Cortex of kidney (tissue), 1 donor: Measurements from ENCODE around the gene JAKMIP1.

Source experiments
- DNase-seq: peaks from one replicate; lab custom pipeline; 2025; lab: John Stamatoyannopoulos, UW

Gene JAKMIP1

DNA sequence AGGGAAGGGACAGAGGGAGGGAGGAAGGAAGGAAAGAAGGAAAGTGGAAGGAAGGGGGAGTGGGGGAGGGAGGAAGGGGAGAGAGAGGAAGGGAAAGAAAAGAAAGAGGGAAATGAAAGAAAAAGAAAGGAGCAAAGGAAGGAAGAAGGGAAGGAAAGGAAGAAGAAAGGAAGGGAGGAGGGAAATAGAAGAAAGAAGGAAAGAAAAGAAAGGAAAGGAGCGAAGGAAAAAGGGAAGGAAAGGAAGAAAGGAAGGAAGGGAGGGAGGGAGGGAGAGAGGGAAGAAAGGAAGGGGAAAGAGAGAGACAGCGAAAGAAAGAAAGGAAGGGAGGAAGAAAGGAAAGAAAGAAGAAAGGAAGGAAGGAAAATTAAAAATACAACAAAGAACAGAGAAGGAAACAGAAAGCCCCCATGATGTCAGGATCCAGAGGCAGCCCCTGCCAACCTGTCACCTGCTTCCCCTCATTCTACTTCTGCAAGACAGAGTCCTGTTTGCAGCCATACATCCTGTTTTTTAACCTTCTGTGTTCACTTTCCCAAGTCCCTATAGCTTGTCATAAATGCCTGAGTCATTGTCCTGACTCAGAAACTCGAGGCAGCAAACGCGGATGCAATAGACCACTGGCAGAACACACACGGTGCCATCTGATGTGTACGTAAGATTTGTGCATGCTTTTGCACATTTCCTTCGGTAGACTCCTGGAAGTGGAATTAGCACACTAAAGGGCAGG lies 105.2 kb downstream of the JAKMIP1 start:
- no peak for DNase-seq

DNA sequence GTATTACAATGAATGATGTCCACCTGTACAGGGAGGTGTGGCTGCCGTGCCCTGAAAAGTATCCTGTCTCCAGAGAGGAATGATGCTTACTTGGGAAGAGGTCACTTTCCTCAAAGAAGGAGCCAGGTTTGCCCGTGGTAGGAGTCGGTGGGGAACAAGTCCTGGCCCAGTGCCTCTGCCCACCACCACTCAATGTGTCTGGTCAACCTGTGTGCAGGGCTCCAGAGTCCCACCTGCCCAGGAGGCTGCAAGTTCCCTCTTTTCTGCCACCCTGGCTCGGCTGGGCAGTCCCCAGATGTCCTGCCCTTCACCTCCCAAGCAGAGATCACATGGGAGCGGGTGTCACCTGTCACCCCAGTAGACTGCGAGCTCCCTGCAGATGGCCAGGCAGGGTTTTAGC lies 106.7 kb downstream of the JAKMIP1 start:
- no peak for DNase-seq

DNA sequence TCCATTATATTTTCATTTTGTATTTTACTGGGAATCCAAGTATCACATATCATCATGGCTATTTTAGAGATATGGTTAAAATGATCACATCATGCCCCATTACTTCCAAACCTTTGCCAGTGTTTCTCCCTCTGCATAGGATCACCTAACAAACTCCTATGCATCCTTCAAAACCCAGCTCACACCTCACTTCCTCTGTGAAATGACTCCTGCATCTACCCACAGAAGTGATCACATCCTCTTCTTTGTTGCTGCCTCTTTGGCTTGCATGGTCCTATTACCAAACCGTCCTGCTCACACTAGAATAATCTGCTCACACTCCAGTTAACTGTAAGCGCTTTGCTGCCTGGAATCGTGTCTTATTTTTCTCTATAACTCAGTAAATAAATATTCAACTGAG lies 107.4 kb downstream of the JAKMIP1 start:
- DNase-seq = no peak

GRCh38 chr4:6092131-6092530 lies 108.2 kb downstream of the JAKMIP1 start:
- no peak for DNase-seq

DNA sequence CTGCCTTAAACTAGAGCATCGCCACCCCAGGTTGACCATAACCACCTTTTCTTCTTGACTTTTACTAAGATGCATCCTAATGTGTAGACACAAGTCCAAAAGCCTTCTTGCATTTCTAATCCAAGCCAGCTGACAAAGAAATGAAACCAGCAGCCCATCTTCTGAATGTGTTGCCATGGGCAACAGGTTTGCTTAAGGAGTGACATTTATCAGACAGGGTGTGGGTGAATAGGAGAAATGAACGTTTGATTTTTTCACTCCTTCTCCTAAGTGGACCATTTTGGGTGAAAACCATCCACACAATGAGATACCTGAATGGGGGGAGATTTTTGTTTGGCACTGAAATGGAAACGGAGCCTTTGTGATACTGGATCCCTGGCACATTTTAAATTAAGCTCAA lies 109.4 kb downstream of the JAKMIP1 start:
- DNase-seq = no peak

GRCh38 chr4:6088950-6089349 lies 111.4 kb downstream of the JAKMIP1 start:
- no peak for DNase-seq

DNA sequence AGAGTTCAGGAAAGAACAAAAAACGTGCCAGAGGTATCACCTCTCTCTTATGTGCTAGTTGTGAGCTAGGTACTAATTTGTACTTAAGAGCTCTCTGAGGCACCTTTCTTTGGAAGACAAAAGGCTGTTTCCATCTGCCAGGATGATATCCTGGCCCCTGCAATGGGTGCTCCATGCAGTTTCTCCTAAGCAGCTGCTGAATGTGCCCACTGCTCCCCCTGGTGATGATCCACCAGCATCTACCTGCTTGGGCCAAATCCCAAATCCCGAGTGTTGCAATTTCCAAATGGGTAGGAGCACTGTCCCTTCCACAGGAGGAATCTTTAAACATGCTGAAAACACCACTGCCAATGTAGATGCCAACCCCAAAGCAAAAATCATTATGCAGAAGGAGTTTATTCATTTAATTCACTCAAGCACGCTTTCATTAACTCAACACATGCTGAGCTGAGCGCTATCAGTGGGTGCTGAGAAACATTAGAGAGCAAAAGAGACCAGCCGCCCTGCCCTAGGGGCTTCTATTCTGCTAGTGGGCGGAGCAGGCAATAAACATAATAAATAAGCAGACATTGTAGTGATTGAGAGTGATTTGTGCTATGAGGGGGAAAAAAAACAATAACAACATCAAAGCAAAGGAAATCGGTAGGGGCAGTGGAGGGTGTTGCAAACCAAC lies 112.5 kb downstream of the JAKMIP1 start:
- DNase-seq = no peak

- DNase-seq = no peak
Measured at GRCh38 chr4:6086846-6087245, 113.5 kb downstream of the JAKMIP1 start.

- no peak for DNase-seq
Measured at GRCh38 chr4:6085691-6086628, 114.4 kb downstream of the JAKMIP1 start.

DNA sequence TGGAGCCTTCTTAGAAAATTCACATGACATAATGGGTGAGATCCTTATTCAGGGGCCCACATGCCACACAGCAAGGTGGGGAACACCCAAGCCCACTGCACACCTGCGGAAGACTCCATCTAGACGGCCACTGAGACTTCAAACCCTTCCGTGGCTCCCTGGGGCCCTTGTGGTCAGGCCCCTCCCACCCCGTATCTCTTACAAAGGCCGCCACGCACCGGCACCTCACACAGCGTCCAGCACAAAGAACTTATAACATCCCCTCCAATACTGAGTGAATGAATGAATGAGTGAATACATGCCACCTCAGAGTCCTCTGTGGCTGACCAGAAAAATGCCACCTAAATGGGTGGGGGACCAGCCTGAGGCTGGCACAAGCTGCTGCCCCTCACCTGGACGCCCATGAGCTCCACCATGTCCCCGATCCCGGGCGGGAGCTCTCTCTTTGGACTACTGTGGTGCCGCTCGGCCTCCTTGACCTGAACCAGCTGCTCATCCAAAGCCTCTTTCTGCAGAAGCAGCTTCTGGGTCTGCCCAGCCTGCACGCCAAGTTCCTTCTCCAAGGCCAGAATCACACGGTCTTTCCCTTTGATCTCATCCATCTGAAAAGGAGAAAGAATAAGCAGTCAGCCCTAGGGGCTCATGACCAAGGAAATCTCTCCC lies 115.2 kb downstream of the JAKMIP1 start:
- DNase-seq = no peak

DNA sequence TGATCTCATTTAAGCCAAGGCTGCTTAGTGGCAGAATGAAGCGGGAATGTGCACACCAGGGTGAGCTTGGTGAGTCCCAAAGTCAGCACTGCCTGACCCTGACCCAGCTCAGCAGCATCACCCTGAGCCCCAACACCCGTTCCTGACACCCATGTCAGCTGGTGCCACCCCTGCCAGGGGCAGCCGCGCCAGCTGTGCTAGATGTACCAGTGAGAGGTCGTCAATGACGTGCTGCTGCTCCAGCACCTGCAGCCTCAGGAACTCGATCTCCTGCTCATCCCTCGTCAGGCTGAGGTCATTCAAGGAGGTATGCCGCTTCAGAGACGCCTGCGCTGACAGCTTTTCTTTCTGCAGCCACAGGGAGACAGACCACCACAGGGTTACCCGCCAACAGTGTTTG lies 120.4 kb downstream of the JAKMIP1 start:
- no peak for DNase-seq

DNA sequence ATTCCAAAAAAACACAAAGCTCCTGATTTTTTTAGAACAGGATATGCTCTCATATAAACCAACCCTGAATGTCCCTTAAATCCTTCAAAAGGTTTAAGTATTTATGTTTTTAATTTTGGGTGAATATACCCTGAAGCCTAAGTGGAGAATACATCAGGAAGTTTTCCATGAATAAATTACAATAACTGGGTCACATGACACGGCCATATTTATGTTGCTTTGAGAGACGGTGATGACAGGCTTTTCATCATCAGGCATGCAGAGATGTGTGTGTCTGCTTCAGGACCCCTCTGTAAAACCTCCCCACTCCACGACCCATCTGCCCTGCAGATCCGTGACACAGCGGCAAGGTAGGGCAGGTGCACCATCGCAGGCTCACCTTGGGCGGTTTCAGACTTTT lies 121.8 kb downstream of the JAKMIP1 start:
- DNase-seq = no peak

DNA sequence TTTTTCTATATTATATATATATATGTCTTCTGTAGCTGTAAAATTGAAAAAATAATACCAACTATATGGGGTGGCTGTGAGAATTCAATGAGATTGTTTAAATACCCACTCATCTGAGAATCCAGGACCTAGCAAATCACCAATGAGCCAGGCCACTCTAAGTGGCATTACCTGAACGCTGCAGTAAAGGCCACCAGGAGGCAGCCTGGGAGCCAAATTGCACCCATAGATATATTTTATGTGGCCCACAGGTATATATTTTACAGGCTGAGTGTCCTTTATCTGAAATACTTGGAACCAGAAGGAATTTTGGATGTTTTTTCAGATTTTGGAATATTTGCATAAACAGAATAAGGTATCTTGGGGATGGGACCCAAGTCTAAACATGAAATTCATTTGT lies 124.0 kb downstream of the JAKMIP1 start:
- no peak for DNase-seq

DNA sequence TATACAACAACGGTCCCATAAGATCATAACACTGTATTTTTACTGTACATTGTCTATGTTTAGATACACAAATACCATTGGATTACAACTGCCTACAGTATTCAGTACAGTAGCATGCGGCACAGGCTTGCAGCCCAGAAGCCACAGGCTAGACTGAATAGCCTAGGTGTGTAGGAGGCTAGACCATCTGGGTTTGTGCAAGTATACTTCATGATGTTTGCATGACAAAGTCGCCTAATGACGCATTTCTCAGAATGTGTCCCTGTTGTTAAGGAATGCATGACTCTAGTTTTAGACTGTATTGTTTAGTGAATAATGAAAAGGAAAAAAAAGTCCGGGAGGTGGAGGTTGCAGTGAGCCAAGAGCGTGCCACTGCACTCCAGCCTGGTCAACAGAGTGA lies 125.6 kb downstream of the JAKMIP1 start:
- no peak for DNase-seq

DNA sequence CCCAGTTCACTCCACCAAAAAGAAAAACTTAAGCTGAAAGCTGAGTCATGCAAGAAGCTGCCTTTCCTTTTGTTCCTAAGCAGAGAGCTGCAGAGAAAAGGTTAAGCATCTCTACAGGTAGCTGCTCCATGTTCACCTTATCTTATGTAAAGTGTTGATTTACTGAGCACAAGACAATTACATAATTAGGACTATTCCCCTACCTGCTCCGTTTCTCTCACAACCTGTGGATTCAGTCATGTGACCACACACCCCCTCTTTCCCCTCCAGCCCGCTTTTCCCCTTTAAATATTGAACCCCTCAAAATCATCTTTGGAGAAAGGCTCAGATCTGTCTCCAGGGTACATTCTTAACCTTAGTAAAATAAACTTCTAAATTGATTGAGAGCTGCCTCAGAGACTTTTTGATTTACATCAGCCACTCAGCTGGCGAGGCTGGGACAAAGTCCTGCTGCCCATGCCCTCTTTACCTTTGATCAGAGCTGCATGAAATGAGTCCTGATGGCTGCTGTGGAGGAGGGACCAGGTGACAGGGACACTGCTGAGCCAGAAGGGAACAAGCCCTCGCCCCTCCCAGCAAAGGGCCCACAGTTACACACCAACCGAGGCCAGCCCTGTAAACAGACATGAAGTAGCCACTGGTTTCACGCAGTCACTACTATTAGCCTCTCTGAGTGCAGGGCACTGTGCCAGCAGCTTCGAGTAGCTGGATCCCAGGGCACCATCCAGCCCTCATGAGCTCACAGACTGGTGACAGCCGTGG lies 128.2 kb downstream of the JAKMIP1 start:
- no peak for DNase-seq

DNA sequence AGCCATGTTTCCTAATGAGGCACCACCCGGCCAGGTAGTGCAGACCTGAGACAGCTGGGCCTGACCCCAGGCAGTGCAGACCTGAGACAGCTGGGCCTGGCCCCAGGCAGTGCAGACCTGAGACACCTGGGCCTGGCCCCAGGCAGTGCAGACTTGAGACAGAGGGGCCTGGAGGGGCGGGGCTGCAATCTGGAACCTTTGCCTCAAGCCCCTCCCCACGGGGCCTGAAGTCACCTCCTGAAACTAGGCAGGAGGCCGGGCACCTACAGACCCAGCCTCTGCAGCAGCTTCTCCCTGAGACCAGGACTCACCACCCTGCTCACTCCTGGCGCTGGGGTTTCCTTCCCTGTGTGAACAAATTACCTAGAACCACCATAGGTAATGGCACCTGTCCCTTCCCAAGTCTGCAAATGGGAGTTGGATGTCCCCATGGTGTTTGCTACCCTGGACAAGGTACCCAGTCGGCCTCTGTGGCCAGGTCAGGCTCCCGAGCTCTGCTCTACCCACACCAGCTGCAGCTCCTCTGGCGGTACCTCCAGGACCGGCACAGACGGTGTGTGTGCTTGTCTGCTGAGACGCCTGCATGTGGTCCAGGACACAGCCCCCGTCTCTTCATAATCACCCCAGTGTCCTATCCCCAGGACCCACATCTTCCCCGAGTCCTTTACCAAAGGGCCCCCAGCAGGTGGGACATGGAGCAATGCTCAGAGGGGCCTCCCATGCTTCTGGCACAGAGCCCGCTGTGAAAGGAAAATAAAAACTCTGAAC lies 129.0 kb downstream of the JAKMIP1 start:
- no peak for DNase-seq

DNA sequence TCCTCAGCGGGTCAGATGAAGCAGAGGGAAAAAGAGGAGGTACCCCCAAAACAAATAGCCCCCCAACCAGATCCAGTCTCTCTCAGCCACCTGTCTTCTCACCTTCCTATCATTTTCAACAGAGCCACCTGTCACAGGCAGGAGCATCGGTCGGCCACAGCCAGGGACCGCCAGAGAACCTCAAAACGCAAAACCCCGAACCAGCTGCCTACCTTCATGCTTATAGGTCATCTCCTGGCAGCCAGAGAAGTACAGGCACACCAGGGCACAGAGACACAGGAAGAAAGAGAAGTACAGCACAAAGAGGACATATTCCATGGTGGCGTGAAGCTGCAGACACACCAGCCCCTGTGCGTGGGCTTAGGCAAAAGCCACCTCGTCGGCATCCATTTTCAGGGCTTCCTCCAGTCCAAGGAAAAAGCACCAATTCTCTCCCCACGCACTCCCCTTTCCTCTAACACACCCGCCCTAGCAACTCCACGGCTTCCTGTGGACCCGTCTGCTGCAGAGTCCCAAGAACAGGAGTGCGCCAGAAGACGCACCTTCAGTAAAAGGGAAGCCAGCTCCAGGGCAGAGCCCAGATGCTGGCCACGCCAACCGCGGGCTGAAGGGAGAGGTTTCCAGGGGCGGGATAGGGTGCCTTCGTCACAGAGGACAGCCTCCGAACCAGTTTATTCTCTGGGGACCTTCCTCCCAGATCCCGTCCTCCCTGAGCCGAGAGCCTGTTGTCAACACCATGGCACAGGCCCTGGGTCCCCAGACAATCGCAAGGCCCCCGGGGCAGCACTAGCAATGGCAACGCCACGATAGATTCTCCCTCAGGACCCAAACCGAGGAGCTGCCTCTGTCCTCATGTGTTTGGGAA lies 130.3 kb downstream of the JAKMIP1 start:
- DNase-seq = no peak

DNA sequence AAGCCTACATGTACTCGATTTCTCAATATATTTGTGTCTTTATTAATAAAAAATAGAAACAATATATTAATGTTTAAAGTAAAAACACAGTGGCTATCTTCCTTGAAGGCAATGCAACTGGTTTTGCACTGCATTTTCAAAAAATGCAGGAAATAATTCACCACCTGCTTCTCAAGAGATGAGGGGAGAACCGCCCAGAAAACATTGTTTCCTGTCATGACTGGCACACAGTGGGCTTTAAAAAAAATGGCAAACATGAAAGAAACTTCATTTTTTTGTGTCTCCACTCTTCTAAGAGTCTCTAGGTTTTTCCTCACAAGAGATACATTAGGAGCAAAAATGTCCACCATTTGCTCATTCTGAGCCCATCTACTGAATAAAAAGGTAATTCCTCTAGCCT lies 131.4 kb downstream of the JAKMIP1 start:
- no peak for DNase-seq

GRCh38 chr4:6065934-6066590 lies 134.3 kb downstream of the JAKMIP1 start:
- DNase-seq = no peak
